Measurements from ENCODE around the gene C16orf74. TPM values are rescaled to one million over a fixed set of nuclear protein-coding genes. Genes with fewer than 3 reads are reported as not detected.

The C16orf74 gene
- total RNA-seq, 4 donors from 2014 or later: 5.4 to 13.0 (median 7.9) TPM

- TF ChIP-seq CTCF (IDR thresholded peaks at IDR 0.05) (no peak), POLR2A (IDR thresholded peaks at IDR 0.05) (no peak)
- DNase-seq (ENCODE audit: low spot score in 2 of 2): no peak
- intact Hi-C loops (cut with DNase I; ENCODE audit: low total_unique reads): no loop called here
- H3K4me3 ChIP-seq (ENCODE audit: low read depth, poor library complexity, severe bottlenecking): no peak overlapping the region
- WGBS, 2 donors: 89 to 94% methylated on average over 6 of the region's 6 CpGs
Observed at GRCh38 chr16:85708338-85708737, 42.6 kb downstream of the C16orf74 start.

- intact Hi-C loops (cut with DNase I; ENCODE audit: low total_unique reads): no loop called here
- DNase-seq (ENCODE audit: low spot score in 2 of 2): no peak
Observed at GRCh38 chr16:85707528-85708095, 43.3 kb downstream of the C16orf74 start.

GRCh38 chr16:85706449-85707034 is 44.4 kb downstream of the C16orf74 start:
- TF ChIP-seq CTCF (IDR thresholded peaks at IDR 0.05) (no peak), POLR2A (IDR thresholded peaks at IDR 0.05) (no peak)
- H3K4me3 ChIP-seq (ENCODE audit: low read depth, poor library complexity, severe bottlenecking): no peak overlapping the region
- WGBS, 2 donors: 89% methylated on average over 11 of the region's 11 CpGs
- intact Hi-C loops (cut with DNase I; ENCODE audit: low total_unique reads): no loop called here
- DNase-seq (ENCODE audit: low spot score in 2 of 2): no peak

More at GRCh38 chr16:85707528-85708095, 43.3 kb downstream of the C16orf74 start:
- H3K4me3 ChIP-seq (ENCODE audit: low read depth, poor library complexity, severe bottlenecking): no peak overlapping the region
- WGBS, 2 donors: 74 to 81% methylated on average over 16 of the region's 16 CpGs
- TF ChIP-seq POLR2A (IDR thresholded peaks at IDR 0.05) (no peak), CTCF (IDR thresholded peaks at IDR 0.05) (no peak)

- no peak for TF ChIP-seq POLR2A (IDR thresholded peaks at IDR 0.05)
- no peak for TF ChIP-seq CTCF (IDR thresholded peaks at IDR 0.05)
- H3K4me3 ChIP-seq (ENCODE audit: low read depth, poor library complexity, severe bottlenecking): no peak overlapping the region
- 90 to 94% methylated on average over 20 of the region's 20 CpGs for WGBS, 2 donors
Observed at GRCh38 chr16:85704900-85705846, 45.7 kb downstream of the C16orf74 start.

GRCh38 chr16:85704011-85704410 is 46.9 kb downstream of the C16orf74 start:
- no peak for DNase-seq (ENCODE audit: low spot score in 2 of 2)
- no peak for TF ChIP-seq POLR2A (IDR thresholded peaks at IDR 0.05)
- TF ChIP-seq CTCF (IDR thresholded peaks at IDR 0.05): no peak
- WGBS, 2 donors: 90 to 91% methylated on average over 10 to 11 of the region's 11 CpGs
- H3K4me3 ChIP-seq (ENCODE audit: low read depth, poor library complexity, severe bottlenecking): no peak overlapping the region
- intact Hi-C loops (cut with DNase I; ENCODE audit: low total_unique reads): no loop called here

More at GRCh38 chr16:85704900-85705846, 45.7 kb downstream of the C16orf74 start:
- intact Hi-C loops (cut with DNase I; ENCODE audit: low total_unique reads): no loop called here
- DNase-seq (ENCODE audit: low spot score in 2 of 2): no peak
